ENCODE data around the gene PPP4R3B.

GRCh38 chr2:55604027-55604565 lies 13.3 kb downstream of the PPP4R3B start:
- TF ChIP-seq POLR2AphosphoS5 (IDR thresholded peaks at IDR 0.05; ENCODE audit: low read depth, low read length) (no peak), NRF1 (IDR thresholded peaks at IDR 0.05; ENCODE audit: low read depth, low read length) (no peak), MXI1 (IDR thresholded peaks at IDR 0.05; ENCODE audit: low read depth, low read length) (no peak), RFX5 (IDR thresholded peaks at IDR 0.05; ENCODE audit: low read length) (no peak), YY1 (IDR thresholded peaks at IDR 0.05; ENCODE audit: low read depth) (no peak), EZH2phosphoT487 (IDR thresholded peaks at IDR 0.05; ENCODE audit: borderline replicate concordance, low read depth) (no peak), TAF1 (IDR thresholded peaks at IDR 0.05; ENCODE audit: borderline replicate concordance, low read depth, low read length) (no peak)
- TF ChIP-seq, protein P1, sequence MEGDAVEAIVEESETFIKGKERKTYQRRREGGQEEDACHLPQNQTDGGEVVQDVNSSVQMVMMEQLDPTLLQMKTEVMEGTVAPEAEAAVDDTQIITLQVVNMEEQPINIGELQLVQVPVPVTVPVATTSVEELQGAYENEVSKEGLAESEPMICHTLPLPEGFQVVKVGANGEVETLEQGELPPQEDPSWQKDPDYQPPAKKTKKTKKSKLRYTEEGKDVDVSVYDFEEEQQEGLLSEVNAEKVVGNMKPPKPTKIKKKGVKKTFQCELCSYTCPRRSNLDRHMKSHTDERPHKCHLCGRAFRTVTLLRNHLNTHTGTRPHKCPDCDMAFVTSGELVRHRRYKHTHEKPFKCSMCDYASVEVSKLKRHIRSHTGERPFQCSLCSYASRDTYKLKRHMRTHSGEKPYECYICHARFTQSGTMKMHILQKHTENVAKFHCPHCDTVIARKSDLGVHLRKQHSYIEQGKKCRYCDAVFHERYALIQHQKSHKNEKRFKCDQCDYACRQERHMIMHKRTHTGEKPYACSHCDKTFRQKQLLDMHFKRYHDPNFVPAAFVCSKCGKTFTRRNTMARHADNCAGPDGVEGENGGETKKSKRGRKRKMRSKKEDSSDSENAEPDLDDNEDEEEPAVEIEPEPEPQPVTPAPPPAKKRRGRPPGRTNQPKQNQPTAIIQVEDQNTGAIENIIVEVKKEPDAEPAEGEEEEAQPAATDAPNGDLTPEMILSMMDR (IDR thresholded peaks at IDR 0.05) = no peak
